Glomerular visceral epithelial cell (primary cell): ENCODE results near the gene OR2Z1.
"Not testable (repeated sequence)": the region's sequence is repeated elsewhere in the genome, so short reads cannot be mapped to it uniquely, and the experiment has no call there.

ENCODE experiments used
- DNase-seq: peaks from one replicate; pipeline ENCODE4 v3.0.0-alpha.2; 2016; ENCODE audit errors: extremely low spot score

Gene OR2Z1

DNA sequence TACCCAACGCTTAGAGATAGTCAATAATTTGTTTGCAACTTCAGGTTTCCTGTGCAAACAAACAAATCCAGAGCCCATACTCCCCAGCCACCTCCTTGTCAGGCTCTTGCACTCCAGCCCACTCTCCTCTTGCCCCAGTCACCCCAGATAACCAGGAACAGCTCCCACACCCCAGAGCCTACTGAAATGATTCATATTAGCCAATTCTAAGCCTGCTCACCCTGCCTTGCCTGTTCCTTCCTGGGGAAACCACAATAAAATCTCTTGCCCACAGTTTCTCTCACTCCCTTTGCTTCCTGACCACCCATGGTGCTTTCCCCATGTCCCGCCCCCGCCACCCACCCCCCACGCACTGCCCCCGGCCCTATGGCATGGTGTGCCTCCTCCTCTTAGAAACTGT is 19.1 kb upstream of the OR2Z1 start:
- no peak for DNase-seq

DNA sequence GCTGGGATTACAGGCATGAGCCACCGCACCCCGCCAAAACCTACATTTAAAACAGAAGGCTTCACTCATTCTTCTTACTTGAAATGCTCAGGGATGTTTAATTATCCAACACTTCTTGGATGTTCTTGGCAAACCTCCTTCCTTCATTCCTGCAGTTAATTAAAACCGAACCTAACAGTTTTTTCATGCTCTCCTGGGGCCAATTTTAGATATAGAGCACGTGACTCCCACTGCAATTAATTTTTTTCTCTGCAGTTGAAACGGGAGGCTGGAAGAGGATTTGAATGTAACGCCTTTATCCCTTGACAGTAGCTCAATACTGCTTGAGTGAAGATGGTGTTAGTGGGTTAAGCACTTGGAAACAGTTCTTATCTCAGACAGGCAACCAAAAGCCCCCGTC is 18.2 kb upstream of the OR2Z1 start:
- no peak for DNase-seq

GRCh38 chr19:8705304-8705703 is 16.1 kb upstream of the OR2Z1 start:
- DNase-seq: not testable (repeated sequence)

GRCh38 chr19:8705742-8706141 is 15.7 kb upstream of the OR2Z1 start:
- DNase-seq: no peak

DNA sequence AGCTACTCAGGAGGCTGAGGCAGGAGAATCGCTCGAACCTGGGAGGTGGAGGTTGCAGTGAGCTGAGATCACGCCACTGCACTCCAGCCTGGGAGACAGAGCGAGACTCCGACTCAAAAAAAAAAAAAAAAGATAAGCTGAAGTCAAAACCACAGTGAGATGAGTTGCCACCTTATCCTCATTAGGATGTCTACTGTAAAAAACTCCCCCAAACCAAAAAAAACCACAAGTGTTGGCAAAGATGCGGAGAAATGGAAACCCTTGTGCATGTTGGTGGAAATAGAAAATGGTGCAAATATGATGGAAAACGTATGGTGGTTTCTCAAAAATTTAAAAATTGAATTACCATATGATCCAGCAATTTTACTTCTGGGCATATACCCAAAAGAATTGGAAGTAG is 11.1 kb upstream of the OR2Z1 start:
- not testable (repeated sequence) for DNase-seq

- no peak for DNase-seq
Measured at GRCh38 chr19:8722032-8722431, 598 bp downstream of the OR2Z1 start.

GRCh38 chr19:8724276-8724675 is 2.8 kb downstream of the OR2Z1 start:
- DNase-seq: no peak

DNA sequence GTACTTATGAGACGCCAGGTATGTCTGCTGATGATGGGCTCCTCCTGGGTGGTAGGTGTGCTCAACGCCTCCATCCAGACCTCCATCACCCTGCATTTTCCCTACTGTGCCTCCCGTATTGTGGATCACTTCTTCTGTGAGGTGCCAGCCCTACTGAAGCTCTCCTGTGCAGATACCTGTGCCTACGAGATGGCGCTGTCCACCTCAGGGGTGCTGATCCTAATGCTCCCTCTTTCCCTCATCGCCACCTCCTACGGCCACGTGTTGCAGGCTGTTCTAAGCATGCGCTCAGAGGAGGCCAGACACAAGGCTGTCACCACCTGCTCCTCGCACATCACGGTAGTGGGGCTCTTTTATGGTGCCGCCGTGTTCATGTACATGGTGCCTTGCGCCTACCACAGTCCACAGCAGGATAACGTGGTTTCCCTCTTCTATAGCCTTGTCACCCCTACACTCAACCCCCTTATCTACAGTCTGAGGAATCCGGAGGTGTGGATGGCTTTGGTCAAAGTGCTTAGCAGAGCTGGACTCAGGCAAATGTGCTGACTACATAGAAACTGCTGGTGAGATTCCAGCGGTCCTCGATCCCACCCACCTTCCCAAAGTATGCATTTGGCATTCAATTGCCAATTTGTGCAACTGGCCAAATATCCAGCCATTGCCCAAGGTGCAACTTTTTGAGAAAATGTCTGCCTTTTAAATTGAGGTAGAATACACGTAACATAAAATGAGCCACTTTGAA is 10.2 kb downstream of the OR2Z1 start:
- no peak for DNase-seq

GRCh38 chr19:8738377-8738776 is 16.9 kb downstream of the OR2Z1 start:
- no peak for DNase-seq

DNA sequence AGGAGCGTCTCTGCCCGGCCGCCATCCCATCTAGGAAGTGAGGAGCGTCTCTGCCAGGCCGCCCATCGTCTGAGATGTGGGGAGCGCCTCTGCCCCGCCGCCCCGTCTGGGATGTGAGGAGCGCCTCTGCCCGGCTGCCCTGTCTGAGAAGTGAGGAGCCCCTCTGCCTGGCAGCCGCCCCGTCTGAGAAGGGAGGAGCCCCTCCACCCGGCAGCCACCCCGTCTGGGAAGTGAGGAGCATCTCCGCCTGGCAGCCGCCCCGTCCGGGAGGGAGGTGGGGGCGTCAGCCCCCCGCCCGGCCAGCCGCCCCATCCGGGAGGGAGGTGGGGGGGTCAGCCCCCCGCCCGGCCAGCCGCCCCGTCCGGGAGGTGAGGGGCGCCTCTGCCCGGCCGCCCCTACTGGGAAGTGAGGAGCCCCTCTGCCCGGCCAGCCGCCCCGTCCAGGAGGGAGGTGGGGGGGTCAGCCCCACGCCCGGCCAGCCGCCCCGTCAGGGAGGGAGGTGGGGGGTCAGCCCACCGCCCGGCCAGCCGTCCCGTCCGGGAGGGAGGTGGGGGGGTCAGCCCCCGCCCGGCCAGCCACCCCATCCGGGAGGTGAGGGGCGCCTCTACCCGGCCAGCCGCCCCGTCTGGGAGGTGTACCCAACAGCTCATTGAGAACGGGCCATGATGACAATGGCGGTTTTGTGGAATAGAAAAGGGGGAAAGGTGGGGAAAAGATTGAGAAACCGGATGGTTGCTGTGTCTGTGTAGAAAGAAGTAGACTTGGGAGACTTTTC is 18.0 kb downstream of the OR2Z1 start:
- DNase-seq: not testable (repeated sequence)

- not testable (repeated sequence) for DNase-seq
Measured at GRCh38 chr19:8767257-8767656, 45.8 kb downstream of the OR2Z1 start.

- not testable (repeated sequence) for DNase-seq
Measured at GRCh38 chr19:8769265-8769664, 47.8 kb downstream of the OR2Z1 start.

DNA sequence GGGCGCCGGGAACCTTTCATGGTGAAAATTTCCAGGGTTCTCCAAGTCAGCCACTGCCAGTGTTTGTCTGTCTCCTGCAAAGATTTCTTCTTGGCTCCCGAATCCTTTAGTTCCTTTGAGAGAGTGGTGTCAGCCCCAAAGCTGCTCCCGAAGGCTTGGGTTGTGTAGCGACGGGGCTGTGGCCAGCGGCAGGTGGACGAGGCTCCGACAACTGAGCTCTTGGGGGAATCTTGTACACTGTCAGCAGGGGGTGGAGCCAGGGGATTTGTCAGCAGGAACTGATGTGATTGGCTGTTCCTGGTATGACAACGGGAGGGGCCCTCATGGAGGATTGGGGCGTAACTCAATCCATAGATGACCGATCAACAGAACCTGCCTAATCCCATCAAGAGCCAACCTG is 52.2 kb downstream of the OR2Z1 start:
- not testable (repeated sequence) for DNase-seq
